ENCODE measurements around the gene RANBP17. TPM values are rescaled to one million over a fixed set of nuclear protein-coding genes. Genes with fewer than 3 reads are reported as not detected.

Gene RANBP17
- total RNA-seq, 1 experiment from 2014 or later = 14.5 TPM

DNA sequence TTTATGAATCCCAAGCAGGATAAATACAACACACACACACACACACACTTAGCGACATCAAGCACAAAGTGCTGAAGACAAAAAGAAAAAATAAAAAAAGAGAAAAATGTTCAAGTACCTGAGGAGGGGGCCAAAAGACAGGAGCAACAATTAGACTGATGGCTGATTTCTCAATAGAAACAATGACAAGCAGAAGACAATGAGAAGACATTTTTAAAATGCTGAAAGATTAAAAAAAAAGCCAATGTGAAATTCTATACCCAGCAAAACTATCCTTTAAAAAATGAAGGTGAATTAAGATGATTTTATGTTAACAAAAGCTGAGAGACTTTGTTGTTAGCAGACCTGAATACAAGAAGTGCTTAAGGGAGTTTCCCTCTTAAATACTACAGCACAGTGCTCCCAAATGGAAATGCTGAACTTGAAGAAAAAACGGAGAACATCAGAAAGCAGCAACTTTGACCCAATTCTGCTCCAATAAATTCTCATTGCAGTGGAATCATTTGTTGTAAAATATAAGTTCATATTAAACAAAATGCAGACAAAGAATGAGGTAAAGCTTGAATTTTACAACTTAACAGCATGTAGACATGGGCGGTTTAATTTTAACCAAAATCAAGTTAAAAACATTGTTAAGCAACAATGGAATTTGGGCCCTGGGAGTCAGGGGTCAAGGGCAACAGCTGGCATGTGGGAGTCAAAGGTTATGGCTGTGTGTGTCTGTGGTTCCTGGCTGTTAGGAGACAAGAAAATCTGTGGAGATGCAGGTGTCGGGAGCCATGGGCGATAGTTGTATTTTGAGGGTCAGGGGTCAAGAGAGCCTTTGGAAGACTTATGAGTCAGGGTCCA lies 776 bp upstream of the RANBP17 start:
- H3K4me3 ChIP-seq = peak overlapping the region; percentile 41; the same call in 1 of the 2 replicates
- intact Hi-C loops (cut with micrococcal nuclease; ENCODE audit: unreplicated experiment) = no loop called here
- H3K36me3 ChIP-seq (ENCODE audit: low read depth) = no peaks in the 10 kb centered on the region
- no peak overlapping the region for H2AFZ ChIP-seq
- no TSS peak for BruUV-seq (replicated peaks)
- peaks cover 11% of the 10 kb centered on the region; the same call in 1 of the 2 replicates for H3K9me3 ChIP-seq (ENCODE audit: insufficient read depth, low read depth)
- H3K4me2 ChIP-seq = peak overlapping the region; percentile 42; the same call in 1 of the 2 replicates
- H3K4me1 ChIP-seq (replicated peaks; ENCODE audit: insufficient read depth) = peaks cover 14% of the 10 kb centered on the region
- H3F3A ChIP-seq (ENCODE audit: insufficient read depth, low read depth) = peaks cover 13% of the 10 kb centered on the region
- H3K27ac ChIP-seq = no peak overlapping the region
- DNase-seq = no peak
- 0 out of 2 replicates have a peak, but pooled peaks cover 4% of the 10 kb centered on the region for H4K20me1 ChIP-seq (ENCODE audit: insufficient read depth)
- H3K79me2 ChIP-seq (ENCODE audit: low read depth) = peaks cover 36% of the 10 kb centered on the region
- ChIA-PET POLR2A (ENCODE audit: unreplicated experiment) (no interaction called here), CTCF (no interaction called here)
- H3K9me2 ChIP-seq (ENCODE audit: insufficient read depth) = no peaks in the 10 kb centered on the region
- no peak for TF ChIP-seq EZH2 (IDR thresholded peaks at IDR 0.05; ENCODE audit: low read depth)
- TF ChIP-seq, protein P1, sequence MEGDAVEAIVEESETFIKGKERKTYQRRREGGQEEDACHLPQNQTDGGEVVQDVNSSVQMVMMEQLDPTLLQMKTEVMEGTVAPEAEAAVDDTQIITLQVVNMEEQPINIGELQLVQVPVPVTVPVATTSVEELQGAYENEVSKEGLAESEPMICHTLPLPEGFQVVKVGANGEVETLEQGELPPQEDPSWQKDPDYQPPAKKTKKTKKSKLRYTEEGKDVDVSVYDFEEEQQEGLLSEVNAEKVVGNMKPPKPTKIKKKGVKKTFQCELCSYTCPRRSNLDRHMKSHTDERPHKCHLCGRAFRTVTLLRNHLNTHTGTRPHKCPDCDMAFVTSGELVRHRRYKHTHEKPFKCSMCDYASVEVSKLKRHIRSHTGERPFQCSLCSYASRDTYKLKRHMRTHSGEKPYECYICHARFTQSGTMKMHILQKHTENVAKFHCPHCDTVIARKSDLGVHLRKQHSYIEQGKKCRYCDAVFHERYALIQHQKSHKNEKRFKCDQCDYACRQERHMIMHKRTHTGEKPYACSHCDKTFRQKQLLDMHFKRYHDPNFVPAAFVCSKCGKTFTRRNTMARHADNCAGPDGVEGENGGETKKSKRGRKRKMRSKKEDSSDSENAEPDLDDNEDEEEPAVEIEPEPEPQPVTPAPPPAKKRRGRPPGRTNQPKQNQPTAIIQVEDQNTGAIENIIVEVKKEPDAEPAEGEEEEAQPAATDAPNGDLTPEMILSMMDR (conservative IDR thresholded peaks at IDR 0.05) = no peak
- H3K27me3 ChIP-seq (ENCODE audit: insufficient read depth, low read depth) = no peaks in the 10 kb centered on the region

DNA sequence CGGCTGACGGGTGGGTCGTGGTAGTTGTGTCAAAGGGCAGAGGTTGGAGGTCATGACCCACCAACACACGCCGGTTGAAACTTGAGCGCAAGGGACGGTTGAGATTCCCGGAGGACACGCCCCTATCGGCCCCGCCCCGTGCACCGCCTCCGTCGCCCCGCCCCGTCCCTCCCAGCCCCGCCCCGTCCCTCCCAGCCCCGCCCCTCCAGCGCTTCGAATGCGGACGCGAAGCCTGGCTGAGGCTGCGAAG lies 226 bp upstream of the RANBP17 start:
- DNase-seq = no peak
- CTCF ChIA-PET = no interaction called here
- Histone ChIP-seq H3K4me2 (peak overlapping the region; percentile 91), H3K27ac (no peak overlapping the region), H4K20me1 (ENCODE audit: insufficient read depth) (0 out of 2 replicates have a peak, but pooled peaks cover 4% of the 10 kb centered on the region), H3K36me3 (ENCODE audit: low read depth) (no peaks in the 10 kb centered on the region), H3K79me2 (ENCODE audit: low read depth) (peaks cover 41% of the 10 kb centered on the region), H3K9me2 (ENCODE audit: insufficient read depth) (no peaks in the 10 kb centered on the region), H2AFZ (no peak overlapping the region), H3K27me3 (ENCODE audit: insufficient read depth, low read depth) (no peaks in the 10 kb centered on the region), H3F3A (ENCODE audit: insufficient read depth, low read depth) (peaks cover 13% of the 10 kb centered on the region), H3K9me3 (ENCODE audit: insufficient read depth, low read depth) (peaks cover 11% of the 10 kb centered on the region; the same call in 1 of the 2 replicates), H3K4me3 (peak overlapping the region; percentile 86), H3K4me1 (replicated peaks; ENCODE audit: insufficient read depth) (peaks cover 14% of the 10 kb centered on the region)
- no peak for TF ChIP-seq EZH2 (IDR thresholded peaks at IDR 0.05; ENCODE audit: low read depth)
- TF ChIP-seq, protein P1 (conservative IDR thresholded peaks at IDR 0.05) = no peak
- POLR2A ChIA-PET (ENCODE audit: unreplicated experiment) = no interaction called here
- intact Hi-C loops (cut with micrococcal nuclease; ENCODE audit: unreplicated experiment) = no loop called here
- BruUV-seq (replicated peaks) = no TSS peak

DNA sequence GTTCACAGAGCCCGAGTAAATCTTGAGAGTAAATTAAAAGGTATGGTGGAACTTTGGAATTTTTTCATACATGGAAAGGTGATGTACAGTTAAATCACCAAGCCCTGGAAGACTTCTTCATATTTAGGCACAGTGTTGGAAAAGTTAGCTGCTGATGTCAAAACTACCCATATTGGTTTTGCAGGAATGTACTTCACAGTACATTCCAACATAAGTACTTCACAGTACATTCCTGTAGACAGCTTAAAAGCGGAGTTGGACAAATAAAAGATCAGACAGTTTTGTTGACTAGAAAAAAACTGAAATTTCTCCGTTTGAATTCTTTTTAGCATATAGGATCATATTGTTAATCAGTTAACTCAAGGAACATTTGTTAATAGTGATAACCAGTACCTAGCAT lies 1.8 kb downstream of the RANBP17 start:
- no TSS peak for BruUV-seq (replicated peaks)
- TF ChIP-seq EZH2 (IDR thresholded peaks at IDR 0.05; ENCODE audit: low read depth) = no peak
- TF ChIP-seq, protein P1 (conservative IDR thresholded peaks at IDR 0.05) = no peak

More for the DNA sequence above, 1.8 kb downstream of the RANBP17 start:
- Histone ChIP-seq H4K20me1 (ENCODE audit: insufficient read depth) (peaks cover 4% of the 10 kb centered on the region; the same call in 1 of the 2 replicates), H3F3A (ENCODE audit: insufficient read depth, low read depth) (peaks cover 13% of the 10 kb centered on the region), H3K9me3 (ENCODE audit: insufficient read depth, low read depth) (peaks cover 11% of the 10 kb centered on the region; the same call in 1 of the 2 replicates), H3K27ac (no peak overlapping the region), H3K9me2 (ENCODE audit: insufficient read depth) (no peaks in the 10 kb centered on the region), H3K4me3 (peak overlapping the region; percentile 86; the same call in 1 of the 2 replicates), H3K36me3 (ENCODE audit: low read depth) (no peaks in the 10 kb centered on the region), H3K27me3 (ENCODE audit: insufficient read depth, low read depth) (no peaks in the 10 kb centered on the region), H3K4me2 (peak overlapping the region; percentile 91), H3K4me1 (replicated peaks; ENCODE audit: insufficient read depth) (peaks cover 14% of the 10 kb centered on the region), H3K79me2 (ENCODE audit: low read depth) (peaks cover 57% of the 10 kb centered on the region), H2AFZ (no peak overlapping the region)
- ChIA-PET POLR2A (ENCODE audit: unreplicated experiment) (no interaction called here), CTCF (no interaction called here)
- peak in 1 of 2 experiments; percentile 54 for DNase-seq
- intact Hi-C loops (cut with micrococcal nuclease; ENCODE audit: unreplicated experiment) = no loop called here

Data from PC-9 (cell line).